ENCODE measurements around the gene NR1D1. TPM values are rescaled to one million over a fixed set of nuclear protein-coding genes. Genes with fewer than 3 reads are reported as not detected.

Gene NR1D1
- total RNA-seq, 1 donor from 2014 or later, result 21.5 TPM

DNA sequence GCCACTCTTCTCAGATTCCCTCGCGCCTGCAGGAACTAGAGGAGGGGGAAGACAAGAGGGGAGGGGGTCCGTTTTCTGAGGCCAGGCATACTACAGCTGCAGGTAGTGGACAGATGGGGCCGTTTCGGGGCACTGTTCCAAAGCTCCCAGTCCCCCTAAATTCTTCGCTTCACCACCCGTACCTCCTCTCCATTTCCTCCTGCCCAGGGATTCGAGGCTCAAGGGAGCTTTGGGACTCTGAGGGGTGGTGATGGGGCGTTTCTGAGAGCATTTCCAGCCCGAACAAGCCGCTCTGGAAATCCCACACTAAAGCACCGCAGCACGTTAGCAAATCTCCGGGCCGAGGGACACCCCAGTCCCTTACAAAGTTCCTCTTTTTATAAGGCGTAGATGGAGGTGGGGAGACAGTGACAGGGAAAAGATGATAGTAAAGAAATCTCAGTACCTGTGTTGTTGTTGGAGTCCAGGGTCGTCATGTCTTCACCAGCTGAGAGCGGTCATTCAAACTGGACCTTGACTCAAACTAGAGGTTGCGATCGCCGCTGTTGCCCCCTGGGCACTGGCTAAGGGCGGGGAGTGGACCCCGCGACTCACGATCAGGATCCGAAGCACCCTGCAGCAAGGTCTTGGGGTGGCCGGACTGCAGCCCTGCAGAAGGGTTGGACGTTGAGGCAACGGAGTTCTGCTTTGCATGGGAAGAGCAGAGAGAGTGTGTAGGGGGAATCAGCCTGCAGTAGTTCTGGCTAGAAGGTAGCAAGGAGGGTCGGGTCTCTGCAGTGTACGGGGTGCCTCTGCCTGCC lies 570 bp downstream of the NR1D1 start:
- peak; percentile 2 for ATAC-seq
- intact Hi-C loops (cut with micrococcal nuclease), result no loop called here

DNA sequence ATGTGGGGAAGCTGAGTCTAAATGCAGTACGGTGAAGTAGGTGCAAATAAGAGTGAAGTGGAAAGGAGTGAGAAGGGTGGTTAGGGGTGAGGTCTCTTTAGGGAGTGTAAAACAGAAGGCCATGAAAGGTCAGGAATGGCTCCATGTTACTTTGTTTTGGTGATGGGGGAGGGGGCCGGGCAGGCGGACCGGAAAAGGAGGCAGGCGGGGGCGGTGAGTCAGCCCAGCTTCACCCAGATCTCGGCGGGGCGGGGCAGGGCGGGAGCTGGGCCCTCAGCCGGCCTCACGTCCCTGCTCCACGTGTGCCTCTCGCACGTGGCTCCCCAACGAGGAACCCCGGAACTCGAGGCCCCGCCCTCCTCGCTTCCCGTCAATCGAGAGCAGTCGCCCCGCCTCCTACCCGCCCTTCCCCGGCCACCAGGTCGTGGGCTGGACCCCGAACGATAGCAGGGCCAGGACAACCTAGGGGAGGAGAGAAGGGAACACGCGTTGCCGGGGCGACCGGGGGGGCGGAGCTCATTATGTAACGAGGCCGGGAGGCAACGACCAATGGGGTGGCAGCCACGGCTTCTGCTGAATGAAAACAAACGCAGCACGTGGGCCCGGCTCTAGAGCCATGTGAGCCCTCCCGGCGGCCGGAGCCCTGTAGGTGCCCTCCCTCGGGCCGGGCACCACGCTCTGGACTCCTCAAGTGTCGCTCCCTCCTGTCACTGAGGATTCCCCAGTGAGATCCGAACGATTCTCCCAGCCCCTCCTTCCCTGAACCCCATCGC lies 1.4 kb downstream of the NR1D1 start:
- DNase-seq, result peak; percentile 100
- peak; percentile 79 for ATAC-seq
- intact Hi-C loops (cut with micrococcal nuclease), result no loop called here

More for the DNA sequence above, 570 bp downstream of the NR1D1 start:
- no peak for DNase-seq

DNA sequence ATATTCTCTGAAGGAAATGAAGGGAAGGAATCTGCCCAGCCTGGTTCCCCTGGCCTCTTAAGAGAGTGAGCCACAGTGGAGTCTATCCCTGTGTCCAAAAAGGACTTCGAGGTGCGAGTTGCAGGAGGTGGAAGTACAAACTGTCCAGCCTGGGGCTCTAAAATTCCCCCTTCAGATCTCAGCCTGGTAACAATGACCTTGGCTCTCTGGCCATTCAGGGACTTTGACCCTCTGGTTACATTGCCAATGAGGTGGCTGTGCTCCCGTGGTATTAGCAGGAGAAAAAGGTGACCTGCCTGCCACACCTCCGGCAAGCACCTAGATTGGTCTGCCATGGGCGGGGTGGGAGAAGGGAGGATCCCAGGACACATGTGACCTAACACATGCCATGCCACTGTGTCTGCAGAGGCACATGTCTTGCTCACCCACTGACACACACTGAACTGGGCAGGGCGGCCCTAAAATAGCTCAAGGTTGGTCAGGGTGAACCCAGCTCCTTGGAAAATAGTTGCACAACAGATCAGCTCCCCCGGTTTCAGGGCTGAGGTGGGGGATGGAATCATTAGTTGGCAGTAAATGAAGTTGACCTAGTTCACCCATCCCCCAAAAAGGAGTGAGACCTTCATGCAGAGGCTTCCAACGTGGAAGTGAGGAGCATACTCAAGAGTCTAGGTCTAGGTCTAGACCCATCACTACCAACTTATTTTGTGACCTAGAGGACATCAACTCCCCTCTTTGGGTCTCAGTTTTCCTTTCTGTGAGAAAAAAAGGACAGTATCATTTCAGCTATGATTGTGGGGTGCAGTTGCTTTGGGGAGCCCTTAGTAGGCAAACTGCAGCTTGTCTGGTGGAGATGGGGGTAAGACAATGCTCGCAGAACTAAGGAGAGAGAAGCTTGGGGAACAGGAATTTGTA lies 2.2 kb downstream of the NR1D1 start:
- peak; percentile 78 for DNase-seq
- peak; percentile 32 for ATAC-seq
- intact Hi-C loops (cut with micrococcal nuclease), result no loop called here

DNA sequence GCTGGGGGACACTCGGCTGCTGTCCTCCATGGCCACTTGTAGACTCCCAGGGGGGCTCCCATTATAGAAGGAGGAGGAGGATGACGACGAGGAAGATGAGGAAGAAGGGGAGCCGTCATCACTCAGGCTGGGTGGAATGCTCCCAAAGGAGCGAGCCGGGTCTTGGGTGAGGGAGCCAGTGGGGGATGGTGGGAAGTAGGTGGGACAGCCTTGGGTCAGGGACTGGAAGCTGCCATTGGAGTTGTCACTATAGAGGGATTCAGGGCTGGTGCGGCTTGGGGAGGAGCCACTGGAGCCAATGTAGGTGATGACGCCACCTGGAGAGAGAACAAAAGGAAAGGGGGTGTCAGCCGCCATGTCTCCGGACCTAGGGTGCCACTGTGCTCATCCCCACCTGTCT lies 3.3 kb downstream of the NR1D1 start:
- DNase-seq, result no peak
- no peak for ATAC-seq
- intact Hi-C loops (cut with micrococcal nuclease), result no loop called here

- ATAC-seq (no peak), DNase-seq (peak; percentile 61)
- intact Hi-C loops (cut with micrococcal nuclease), result no loop called here
Observed at GRCh38 chr17:40095944-40096791, 4.2 kb downstream of the NR1D1 start.

- DNase-seq (peak; percentile 43), ATAC-seq (no peak)
- intact Hi-C loops (cut with micrococcal nuclease), result no loop called here
Observed at GRCh38 chr17:40095351-40095943, 4.9 kb downstream of the NR1D1 start.

DNA sequence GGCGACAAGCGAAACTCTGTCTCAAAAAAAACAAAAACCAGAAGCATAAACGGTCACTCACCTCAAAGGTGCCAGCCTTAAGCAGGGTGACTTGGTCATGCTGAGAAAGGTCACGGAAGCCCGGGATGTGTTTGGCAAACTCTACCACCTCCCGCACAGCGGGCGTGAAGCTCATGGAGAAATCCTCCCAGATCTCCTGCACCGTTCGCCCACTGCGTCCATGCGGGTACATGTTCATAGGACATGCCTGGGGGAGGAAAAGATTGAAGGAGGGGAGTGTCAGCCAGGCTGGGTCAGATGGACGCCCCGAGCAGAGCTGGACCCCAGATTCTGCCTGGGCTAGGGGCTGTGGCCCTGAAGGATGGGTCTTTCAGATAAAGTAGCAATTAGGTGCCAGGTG lies 5.5 kb downstream of the NR1D1 start:
- DNase-seq, result peak; percentile 49
- ATAC-seq, result no peak
- intact Hi-C loops (cut with micrococcal nuclease), result no loop called here

- DNase-seq (peak; percentile 73), ATAC-seq (peak; percentile 63)
- intact Hi-C loops (cut with micrococcal nuclease), result no loop called here
Observed at GRCh38 chr17:40093580-40094201, 6.7 kb downstream of the NR1D1 start.

DNA sequence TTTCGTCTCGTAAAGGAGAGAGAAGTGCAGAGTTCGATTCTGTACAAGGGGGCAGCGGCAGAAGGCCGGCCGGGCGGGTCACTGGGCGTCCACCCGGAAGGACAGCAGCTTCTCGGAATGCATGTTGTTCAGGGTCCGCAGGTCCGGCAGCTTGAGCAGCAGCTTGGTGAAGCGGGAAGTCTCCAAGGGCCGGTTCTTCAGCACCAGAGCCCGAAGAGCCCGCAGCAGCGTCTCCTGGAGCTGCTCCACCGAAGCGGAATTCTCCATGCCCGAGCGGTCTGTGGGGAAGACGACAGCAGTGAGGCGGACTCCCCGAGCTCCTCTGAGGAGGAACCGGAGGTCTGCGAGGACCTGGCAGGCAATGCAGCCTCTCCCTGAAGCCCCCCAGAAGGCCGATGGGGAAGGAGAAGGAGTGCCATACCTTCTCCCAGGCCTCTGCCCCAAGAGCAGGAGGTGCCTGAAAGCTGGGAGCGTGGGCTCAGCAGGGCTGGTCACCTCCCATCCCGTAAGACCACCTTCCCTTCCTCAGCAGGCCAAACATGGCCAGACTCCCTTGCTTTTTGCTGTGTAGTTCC lies 7.3 kb downstream of the NR1D1 start:
- ATAC-seq, result no peak
- peak; percentile 41 for DNase-seq
- intact Hi-C loops (cut with micrococcal nuclease), result no loop called here

- DNase-seq (no peak), ATAC-seq (no peak)
- intact Hi-C loops (cut with micrococcal nuclease), result no loop called here
Observed at GRCh38 chr17:40092581-40092980, 7.8 kb downstream of the NR1D1 start.

DNA sequence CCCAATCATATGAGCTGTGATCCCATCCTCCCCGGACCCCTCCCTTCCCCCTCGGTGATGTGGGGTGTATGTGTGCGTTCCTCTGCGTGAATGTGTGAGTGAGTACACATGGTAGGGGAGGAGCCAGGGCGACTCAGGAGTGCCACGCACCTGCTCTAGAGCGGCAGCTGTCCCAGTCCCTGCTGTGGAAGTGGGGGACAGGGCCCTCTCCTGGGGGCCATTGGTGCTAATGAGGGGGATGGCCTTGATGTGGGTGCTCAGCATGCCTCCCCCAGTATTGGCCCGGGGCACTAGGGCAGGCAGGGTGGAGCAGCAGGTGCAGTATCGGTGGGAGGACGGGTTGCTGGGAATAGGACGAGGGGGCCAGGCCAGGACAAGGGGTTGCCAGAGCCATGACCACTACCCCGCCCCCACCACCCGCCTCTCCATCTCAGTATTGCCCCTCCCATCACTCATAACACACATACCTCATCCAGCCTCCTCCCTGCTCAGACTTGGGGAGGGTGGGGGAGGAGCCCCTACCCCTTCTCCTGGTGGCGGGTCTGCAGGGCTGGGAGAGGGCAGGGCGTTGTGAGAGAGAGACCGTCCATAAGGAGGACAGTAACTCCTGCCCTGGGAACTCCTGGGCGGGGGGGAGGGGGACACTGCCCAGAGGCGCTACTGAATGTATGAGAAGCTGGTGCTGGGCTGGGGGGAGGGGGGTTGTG lies 8.5 kb downstream of the NR1D1 start:
- ATAC-seq (peak; percentile 2), DNase-seq (peak; percentile 44)
- intact Hi-C loops (cut with micrococcal nuclease), result no loop called here

- intact Hi-C loops (cut with micrococcal nuclease), result no loop called here
- peak; percentile 34 for ATAC-seq
Observed at GRCh38 chr17:40090237-40091119, 9.9 kb downstream of the NR1D1 start.

GRCh38 chr17:40089077-40089895 lies 11.1 kb downstream of the NR1D1 start:
- ATAC-seq, result no peak
- peak; percentile 23 for DNase-seq
- intact Hi-C loops (cut with micrococcal nuclease), result no loop called here

More at GRCh38 chr17:40090237-40091119, 9.9 kb downstream of the NR1D1 start:
- peak; percentile 75 for DNase-seq

- intact Hi-C loops (cut with micrococcal nuclease), result no loop called here
- DNase-seq (peak; percentile 26), ATAC-seq (no peak)
Observed at GRCh38 chr17:40087903-40088718, 12.3 kb downstream of the NR1D1 start.

Data from left ventricle myocardium superior (tissue), 1 donor.